Common myeloid progenitor, CD34-positive (primary cell): ENCODE results near the gene ARPC1B.
"Not testable (repeated sequence)": the region's sequence is repeated elsewhere in the genome, so short reads cannot be mapped to it uniquely, and the experiment has no call there.

Experiments
- CTCF ChIA-PET: fragments of 350-600 bp; sonication (Branson Sonifier 250); formaldehyde crosslinking; loops from one replicate; lab custom pipeline; 2021; ENCODE audit warnings: antibody characterized with exemption; lab: Charles Lee
- POLR2A ChIA-PET: fragments of 350-600 bp; sonication (Branson Sonifier 250); formaldehyde crosslinking; loops from one replicate; lab custom pipeline; 2021; ENCODE audit warnings: antibody characterized with exemption; lab: Charles Lee
- DNase-seq, 3 donors: peaks; one replicate each; pipeline versions ENCODE4 v3.0.0 to v3.0.0-alpha.2; 2013
- H3K27ac ChIP-seq, 2 experiments: 1 replicate in 1 of 2; 2 replicates in 1 of 2; pipeline ENCODE4 v1.7.0; 2013; ENCODE audit warnings: inconsistent platforms in 2 of 2, low read length in 2 of 2, mild to moderate bottlenecking in 2 of 2, low read depth in 1 of 2, moderate library complexity in 1 of 2; ENCODE audit not compliant: severe bottlenecking in 2 of 2, insufficient read depth in 1 of 2, poor library complexity in 1 of 2
- H3K27me3 ChIP-seq, 5 experiments: replicated peaks in 2 of 5; 1 replicate in 3 of 5; 2 replicates in 2 of 5; pipeline versions ENCODE4 v1.6.1 to v1.7.0; 2013; ENCODE audit warnings: low read length in 4 of 5, mild to moderate bottlenecking in 2 of 5, moderate library complexity in 2 of 5, inconsistent platforms in 1 of 5; ENCODE audit not compliant: insufficient read depth in 5 of 5, control insufficient read depth in 4 of 5
- H3K36me3 ChIP-seq, 4 experiments: 1 replicate in 2 of 4; 2 replicates in 2 of 4; pipeline versions ENCODE4 v1.6.1 to v1.7.0; 2013; ENCODE audit warnings: low read length in 3 of 4, control low read depth in 1 of 4, mild to moderate bottlenecking in 1 of 4; ENCODE audit not compliant: control insufficient read depth in 4 of 4, insufficient read depth in 4 of 4
- H3K4me1 ChIP-seq, 4 experiments: 1 replicate in 3 of 4; 2 replicates in 1 of 4; pipeline versions ENCODE4 v1.6.1 to v1.7.1; 2013; ENCODE audit warnings: low read length in 3 of 4, mild to moderate bottlenecking in 3 of 4, control low read depth in 1 of 4, inconsistent platforms in 1 of 4, moderate library complexity in 1 of 4; ENCODE audit not compliant: control insufficient read depth in 4 of 4, insufficient read depth in 4 of 4; ENCODE audit errors: control extremely low read depth in 1 of 4
- H3K4me3 ChIP-seq, 7 experiments: 1 replicate in 4 of 7; 2 replicates in 3 of 7; pipeline versions ENCODE4 v1.5.1 to v1.7.0; 2013; ENCODE audit warnings: mild to moderate bottlenecking in 7 of 7, low read length in 6 of 7, moderate library complexity in 6 of 7, inconsistent platforms in 2 of 7, low read depth in 2 of 7, control low read depth in 1 of 7; ENCODE audit not compliant: insufficient read depth in 4 of 7, control insufficient read depth in 1 of 7; ENCODE audit errors: extremely low read depth in 1 of 7
- H3K9me3 ChIP-seq, 5 experiments: 1 replicate in 4 of 5; 2 replicates in 1 of 5; pipeline versions ENCODE4 v1.6.1 to v1.7.1; 2013; ENCODE audit warnings: low read length in 4 of 5, mild to moderate bottlenecking in 2 of 5, inconsistent platforms in 1 of 5, low read depth in 1 of 5, moderate library complexity in 1 of 5; ENCODE audit not compliant: control insufficient read depth in 4 of 5, insufficient read depth in 2 of 5; ENCODE audit errors: control extremely low read depth in 1 of 5
- WGBS: methylation state at CpG from one replicate; pipeline ENCODE4 v1.1.5; 2013; ENCODE audit not compliant: insufficient coverage; 5-methylcytosine and 5-hydroxymethylcytosine counted together

ARPC1B gene

DNA sequence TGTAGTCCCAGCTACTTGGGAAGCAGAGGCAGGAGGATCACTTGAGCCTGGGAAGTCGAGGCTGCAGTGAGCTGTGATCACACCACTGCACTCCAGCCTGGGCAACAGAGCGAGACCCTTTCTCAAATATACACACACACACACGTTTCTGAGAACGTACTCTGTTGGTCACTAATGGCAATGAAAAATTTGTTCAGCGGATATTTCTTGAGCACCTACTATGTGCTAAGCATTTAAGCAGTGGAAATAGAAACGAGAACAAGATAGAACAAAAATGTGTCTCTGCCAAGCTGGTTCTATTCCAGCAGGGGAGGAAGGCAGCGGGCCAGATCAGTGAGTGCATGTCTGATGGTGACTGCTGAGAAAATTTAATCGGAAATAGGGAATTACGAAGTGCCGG lies 8.7 kb downstream of the ARPC1B start:
- POLR2A ChIA-PET: interaction anchor here (0.6 kb wide), 1 partner anchor 132 kb away, joined by 6 read pairs; no protein-coding TSS in a partner anchor
- CTCF ChIA-PET: interaction anchor here (0.6 to 1.2 kb wide), 2 partner anchors 18 to 167 kb away, joined by 3 read pairs; no protein-coding TSS in a partner anchor
- H3K9me3 ChIP-seq: no peaks in the 10 kb centered on the region

DNA sequence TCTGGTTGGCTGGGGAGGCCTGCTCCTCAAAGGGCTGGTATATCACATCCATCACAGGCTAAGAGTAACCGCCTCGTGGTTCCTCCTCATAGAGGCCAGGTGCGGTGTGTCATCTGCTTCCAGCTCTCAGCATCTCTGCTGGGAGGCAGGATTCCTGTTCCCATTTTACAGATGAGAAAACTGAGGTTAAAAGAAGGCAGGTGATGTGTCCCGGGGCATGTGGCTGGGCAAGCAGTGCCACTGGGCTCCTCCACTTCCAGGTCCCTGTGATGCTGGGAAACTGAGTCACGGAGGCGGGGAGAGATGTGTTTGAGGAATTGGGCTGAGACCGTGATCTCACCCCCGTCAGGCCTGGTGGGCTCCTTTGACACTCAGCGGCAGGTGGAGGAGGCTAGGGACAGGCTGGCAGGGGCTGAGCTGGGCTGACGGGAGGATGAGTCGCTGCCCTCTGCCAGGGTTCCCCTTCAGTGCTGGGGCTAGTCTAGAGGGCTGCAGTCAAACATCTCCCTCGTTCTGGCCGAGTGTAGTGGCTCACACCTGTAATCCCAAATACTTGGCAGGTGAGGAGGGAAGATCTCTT lies 9.4 kb downstream of the ARPC1B start:
- Histone ChIP-seq H3K36me3 (peaks cover 0 to 50% (median 29%) of the 10 kb centered on the region in 4 experiments), H3K4me1 (peaks cover 0 to 46% (median 37%) of the 10 kb centered on the region in 4 experiments), H3K27ac (no peak overlapping the region), H3K4me3 (no peak overlapping the region), H3K27me3 (no peaks in the 10 kb centered on the region), H3K9me3 (no peaks in the 10 kb centered on the region)
- CTCF ChIA-PET: interaction anchor here (0.8 kb wide), 1 partner anchor 21 kb away, joined by 3 read pairs; no protein-coding TSS in a partner anchor
- WGBS: 98% methylated on average over 9 of the region's 13 CpGs
- POLR2A ChIA-PET: interaction anchor here (0.6 kb wide), 1 partner anchor 132 kb away, joined by 6 read pairs; no protein-coding TSS in a partner anchor
- DNase-seq: no peak

More for the DNA sequence above, 8.7 kb downstream of the ARPC1B start:
- no peak overlapping the region for H3K27ac ChIP-seq
- no peak overlapping the region for H3K4me3 ChIP-seq
- peaks cover 0 to 51% (median 42%) of the 10 kb centered on the region in 4 experiments for H3K4me1 ChIP-seq
- 99% methylated on average over 8 of the region's 10 CpGs for WGBS
- DNase-seq: no peak
- peaks cover 0 to 46% (median 26%) of the 10 kb centered on the region in 4 experiments for H3K36me3 ChIP-seq
- no peaks in the 10 kb centered on the region for H3K27me3 ChIP-seq

DNA sequence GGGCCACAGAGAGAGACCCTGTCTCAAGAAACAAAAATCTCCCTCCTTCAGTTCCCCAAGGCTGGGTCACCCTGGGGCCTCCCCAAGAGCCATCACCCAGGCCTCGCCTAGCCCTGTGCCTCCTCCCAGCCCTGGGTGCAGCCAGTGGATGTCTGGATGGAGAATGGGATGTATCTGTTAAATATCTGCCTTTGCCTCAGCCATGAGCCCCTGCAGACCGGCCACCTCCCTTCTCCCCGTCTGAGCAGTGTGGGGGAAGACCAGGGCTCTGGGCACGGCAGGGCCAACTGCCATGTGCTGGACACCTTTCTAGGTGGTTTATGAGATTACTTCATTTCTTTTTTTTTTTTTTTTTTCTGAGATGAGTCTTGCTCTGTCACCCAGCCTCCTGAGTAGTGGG lies 10.0 kb downstream of the ARPC1B start:
- no peak overlapping the region for H3K27ac ChIP-seq
- WGBS: 100% methylated on average over 1 of the region's 4 CpGs
- no peaks in the 10 kb centered on the region for H3K27me3 ChIP-seq
- H3K4me3 ChIP-seq: no peak overlapping the region
- CTCF ChIA-PET: no interaction called here
- H3K36me3 ChIP-seq: peaks cover 0 to 54% (median 32%) of the 10 kb centered on the region in 4 experiments
- peaks cover 0 to 41% (median 30%) of the 10 kb centered on the region in 4 experiments for H3K4me1 ChIP-seq
- no peaks in the 10 kb centered on the region for H3K9me3 ChIP-seq
- POLR2A ChIA-PET: no interaction called here
- no peak for DNase-seq

DNA sequence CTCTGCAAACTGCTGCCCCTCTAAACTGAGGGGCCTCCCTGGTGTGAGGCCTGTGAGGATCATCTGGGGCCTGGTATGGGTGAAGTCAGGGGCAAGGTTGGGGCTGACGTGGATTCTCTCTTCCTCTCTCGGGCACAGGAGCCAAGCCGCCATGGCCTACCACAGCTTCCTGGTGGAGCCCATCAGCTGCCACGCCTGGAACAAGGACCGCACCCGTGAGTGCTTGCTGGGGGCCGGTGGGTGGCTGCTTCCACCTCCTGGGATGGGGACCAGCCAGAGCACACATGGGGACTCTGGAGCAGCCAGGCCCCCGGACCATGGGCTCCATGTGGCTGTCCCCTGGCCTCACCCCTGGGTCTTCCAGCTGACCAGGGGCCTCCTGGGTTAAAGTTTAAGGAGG lies 11.0 kb downstream of the ARPC1B start:
- POLR2A ChIA-PET: no interaction called here

DNA sequence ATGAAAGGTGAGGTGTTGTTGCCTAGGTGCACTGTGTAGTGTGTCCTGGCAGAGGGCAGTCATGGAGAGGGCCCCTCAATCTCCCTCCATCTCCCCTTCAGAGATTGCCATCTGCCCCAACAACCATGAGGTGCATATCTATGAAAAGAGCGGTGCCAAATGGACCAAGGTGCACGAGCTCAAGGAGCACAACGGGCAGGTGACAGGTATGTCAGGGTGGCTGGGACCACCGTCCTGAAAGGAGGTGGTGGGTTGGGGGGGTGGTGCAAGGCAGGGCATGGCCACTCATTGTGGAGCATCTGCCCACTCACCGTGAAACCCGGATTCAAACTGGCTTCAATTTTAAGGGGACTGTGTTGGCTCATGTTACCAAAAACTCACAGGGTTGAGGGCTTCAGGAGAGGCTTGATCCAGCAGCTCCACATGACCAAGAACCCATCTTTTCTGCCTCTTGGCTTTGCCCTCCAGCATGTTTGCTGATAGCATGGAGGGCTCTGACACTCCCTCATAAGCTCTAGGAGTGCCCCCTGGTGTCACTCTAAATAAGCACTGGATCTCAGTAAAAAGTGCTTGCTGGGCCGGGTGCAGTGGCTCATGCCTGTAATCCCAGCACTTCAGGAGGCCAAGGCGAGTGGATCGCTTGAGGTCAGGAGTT lies 12.2 kb downstream of the ARPC1B start:
- Histone ChIP-seq H3K9me3 (no peaks in the 10 kb centered on the region), H3K4me1 (peaks cover 0 to 20% (median 8%) of the 10 kb centered on the region in 4 experiments), H3K27ac (no peak overlapping the region), H3K4me3 (no peak overlapping the region), H3K27me3 (no peaks in the 10 kb centered on the region), H3K36me3 (peaks cover 0 to 66% (median 40%) of the 10 kb centered on the region in 4 experiments)
- peak in 2 of 3 donors; percentile 82 to 85 for DNase-seq
- CTCF ChIA-PET: interaction anchor here (0.8 to 3.1 kb wide), 9 partner anchors 14 to 41 kb away, joined by 3 to 24 read pairs (median 4); no protein-coding TSS in a partner anchor
- POLR2A ChIA-PET: no interaction called here
- 94% methylated on average over 9 of the region's 9 CpGs for WGBS

More for the DNA sequence above, 11.0 kb downstream of the ARPC1B start:
- peak in 2 of 3 donors; percentile 31 to 41 for DNase-seq
- H3K4me3 ChIP-seq: peak overlapping the region in 2 of 7 experiments; percentile 10 to 19
- peaks cover 0 to 31% (median 20%) of the 10 kb centered on the region in 4 experiments for H3K4me1 ChIP-seq
- no peak overlapping the region for H3K27ac ChIP-seq
- CTCF ChIA-PET: interaction anchor here (0.8 to 3.1 kb wide), 5 partner anchors 12 to 22 kb away, joined by 3 to 24 read pairs (median 7); no protein-coding TSS in a partner anchor
- WGBS: 26% methylated on average over 8 of the region's 8 CpGs
- H3K9me3 ChIP-seq: no peaks in the 10 kb centered on the region
- H3K36me3 ChIP-seq: peaks cover 0 to 64% (median 37%) of the 10 kb centered on the region in 4 experiments
- H3K27me3 ChIP-seq: no peaks in the 10 kb centered on the region

DNA sequence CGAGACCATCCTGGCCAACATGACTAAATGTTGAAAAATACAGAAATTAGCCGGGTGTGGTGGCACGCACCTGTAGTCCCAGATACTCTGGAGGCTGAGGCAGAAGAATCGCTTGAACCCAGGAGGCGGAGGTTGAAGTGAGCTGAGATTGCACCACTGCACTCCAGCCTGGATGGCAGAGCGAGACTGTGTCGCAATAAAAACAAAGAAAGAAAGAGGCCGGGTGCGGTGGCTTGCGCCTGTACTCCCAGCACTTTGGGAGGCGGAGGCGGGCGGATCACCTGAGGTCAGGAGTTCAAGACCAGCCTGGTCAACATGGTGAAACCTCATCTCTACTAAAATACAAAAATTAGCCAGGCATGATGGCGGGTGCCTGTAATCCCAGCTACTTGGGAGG lies 12.7 kb downstream of the ARPC1B start:
- CTCF ChIA-PET: interaction anchor here (1.3 to 3.1 kb wide), 8 partner anchors 14 to 41 kb away, joined by 3 to 24 read pairs (median 6); no protein-coding TSS in a partner anchor
- H3K27me3 ChIP-seq, H3K27ac ChIP-seq, POLR2A ChIA-PET, H3K4me3 ChIP-seq, DNase-seq, H3K9me3 ChIP-seq: not testable (repeated sequence)
- WGBS: 93% methylated on average over 13 of the region's 14 CpGs
- H3K4me1 ChIP-seq: peaks cover 0 to 16% (median 8%) of the 10 kb centered on the region in 4 experiments
- peaks cover 0 to 67% (median 44%) of the 10 kb centered on the region in 4 experiments for H3K36me3 ChIP-seq
